Fibroblast of lung (primary cell): ENCODE results near the gene SORCS2.

Experiments used
- CTCF ChIP-seq, 2 donors: IDR thresholded peaks in 1 of 2; conservative IDR thresholded peaks in 1 of 2; 1 replicate in 1 of 2; 2 replicates in 1 of 2; pipeline ENCODE4 v1.5.1; 2011 to 2012; ENCODE audit warnings: low read length in 2 of 2, control low read depth in 1 of 2, inconsistent platforms in 1 of 2, low read depth in 1 of 2, mild to moderate bottlenecking in 1 of 2
- EZH2 ChIP-seq: IDR thresholded peaks from 2 replicates; pipeline ENCODE4 v1.5.1; 2012; ENCODE audit warnings: low read length, control low read depth, mild to moderate bottlenecking; ENCODE audit errors: missing control alignments

GRCh38 chr4:7503559-7504249, 311.4 kb downstream of the SORCS2 start:
- no peak for TF ChIP-seq CTCF (conservative IDR thresholded peaks at IDR 0.05 in 1 of 2, IDR thresholded peaks at IDR 0.05 in 1 of 2; ENCODE audit: low read depth in 1 of 2, low read length in 2 of 2)
- no peak for TF ChIP-seq EZH2
